Measurements from ENCODE around the gene AATF. TPM values are rescaled to one million over a fixed set of nuclear protein-coding genes. Genes with fewer than 3 reads are reported as not detected.

Gene AATF
- total and polyA plus RNA-seq, 2 experiments from 2014 or later = 31.2 to 35.7 TPM

DNA sequence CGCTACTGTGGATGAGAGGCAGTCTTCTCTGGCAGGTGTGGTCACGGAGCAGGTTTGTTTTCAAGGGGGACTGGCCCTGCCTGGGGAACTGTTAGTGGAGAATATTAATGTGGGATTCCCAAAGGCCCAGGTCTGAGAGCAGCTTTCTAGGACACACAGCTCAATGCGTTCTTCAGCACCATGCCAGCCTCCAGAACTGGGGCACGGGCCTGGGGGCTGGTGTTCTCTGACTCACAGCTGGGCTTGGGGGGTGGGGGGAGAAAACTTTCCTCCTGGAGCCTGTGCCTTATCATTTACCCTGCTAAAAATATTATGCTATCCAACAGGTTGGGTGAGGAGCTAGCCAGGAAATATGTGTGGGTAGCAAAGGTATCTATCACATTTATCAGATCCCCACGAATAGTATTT is 24.9 kb upstream of the AATF start:
- TF ChIP-seq EZH2 (IDR thresholded peaks at IDR 0.05; ENCODE audit: borderline replicate concordance) (no peak), EZH2phosphoT487 (IDR thresholded peaks at IDR 0.05; ENCODE audit: low read depth, severe bottlenecking, unreplicated experiment) (no peak)
- TF ChIP-seq, protein P1, sequence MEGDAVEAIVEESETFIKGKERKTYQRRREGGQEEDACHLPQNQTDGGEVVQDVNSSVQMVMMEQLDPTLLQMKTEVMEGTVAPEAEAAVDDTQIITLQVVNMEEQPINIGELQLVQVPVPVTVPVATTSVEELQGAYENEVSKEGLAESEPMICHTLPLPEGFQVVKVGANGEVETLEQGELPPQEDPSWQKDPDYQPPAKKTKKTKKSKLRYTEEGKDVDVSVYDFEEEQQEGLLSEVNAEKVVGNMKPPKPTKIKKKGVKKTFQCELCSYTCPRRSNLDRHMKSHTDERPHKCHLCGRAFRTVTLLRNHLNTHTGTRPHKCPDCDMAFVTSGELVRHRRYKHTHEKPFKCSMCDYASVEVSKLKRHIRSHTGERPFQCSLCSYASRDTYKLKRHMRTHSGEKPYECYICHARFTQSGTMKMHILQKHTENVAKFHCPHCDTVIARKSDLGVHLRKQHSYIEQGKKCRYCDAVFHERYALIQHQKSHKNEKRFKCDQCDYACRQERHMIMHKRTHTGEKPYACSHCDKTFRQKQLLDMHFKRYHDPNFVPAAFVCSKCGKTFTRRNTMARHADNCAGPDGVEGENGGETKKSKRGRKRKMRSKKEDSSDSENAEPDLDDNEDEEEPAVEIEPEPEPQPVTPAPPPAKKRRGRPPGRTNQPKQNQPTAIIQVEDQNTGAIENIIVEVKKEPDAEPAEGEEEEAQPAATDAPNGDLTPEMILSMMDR (IDR thresholded peaks at IDR 0.05; ENCODE audit: poor library complexity) = no peak
- Histone ChIP-seq H3K27me3 (peaks cover 29% of the 10 kb centered on the region), H3K27ac (no peak overlapping the region), H4K20me1 (ENCODE audit: insufficient read depth, poor library complexity, severe bottlenecking) (no peaks in the 10 kb centered on the region), H3K9me2 (replicated peaks; ENCODE audit: insufficient read depth) (no peaks in the 10 kb centered on the region), H2AFZ (no peak overlapping the region), H3K4me1 (ENCODE audit: insufficient read depth) (peaks cover 16% of the 10 kb centered on the region), H3K79me2 (no peaks in the 10 kb centered on the region), H3K4me2 (no peak overlapping the region), H3K9me3 (ENCODE audit: low read depth) (no peaks in the 10 kb centered on the region), H3K4me3 (no peak overlapping the region), H3K36me3 (replicated peaks; ENCODE audit: insufficient read depth, low read depth) (no peaks in the 10 kb centered on the region)
- no peak for DNase-seq (ENCODE audit: low spot score)
- WGBS (ENCODE audit: low lambda C conversion rate, missing lambda C conversion rate) = 65% methylated on average over 5 of the region's 5 CpGs

DNA sequence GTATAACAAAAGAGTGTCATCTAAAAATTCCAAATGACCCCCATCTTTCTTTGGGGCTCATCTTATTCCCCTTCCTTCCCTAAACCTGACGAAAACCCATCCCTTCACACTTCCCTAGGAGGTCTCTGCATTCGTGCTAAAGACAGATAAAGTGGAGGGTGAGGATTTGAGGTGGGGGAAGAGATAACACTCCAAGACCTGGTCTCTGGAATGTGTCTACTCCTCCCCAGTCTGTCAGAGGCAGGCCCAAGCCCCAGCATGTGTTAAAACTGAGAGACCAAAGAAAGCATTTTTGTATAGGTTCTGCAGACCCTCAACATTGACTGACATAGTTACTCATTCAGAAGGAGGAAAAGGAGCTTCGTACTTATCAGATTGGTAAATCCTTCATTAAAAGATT is 22.5 kb upstream of the AATF start:
- Histone ChIP-seq H3K9me2 (replicated peaks; ENCODE audit: insufficient read depth) (no peaks in the 10 kb centered on the region), H3K79me2 (no peaks in the 10 kb centered on the region), H4K20me1 (ENCODE audit: insufficient read depth, poor library complexity, severe bottlenecking) (no peaks in the 10 kb centered on the region), H2AFZ (no peak overlapping the region), H3K4me1 (ENCODE audit: insufficient read depth) (peaks cover 13% of the 10 kb centered on the region), H3K27me3 (peaks cover 49% of the 10 kb centered on the region), H3K4me3 (no peak overlapping the region), H3K4me2 (no peak overlapping the region), H3K9me3 (ENCODE audit: low read depth) (no peaks in the 10 kb centered on the region), H3K36me3 (replicated peaks; ENCODE audit: insufficient read depth, low read depth) (no peaks in the 10 kb centered on the region), H3K27ac (no peak overlapping the region)
- no peak for TF ChIP-seq EZH2 (IDR thresholded peaks at IDR 0.05; ENCODE audit: borderline replicate concordance)
- 56% methylated on average over 3 of the region's 3 CpGs for WGBS (ENCODE audit: low lambda C conversion rate, missing lambda C conversion rate)
- DNase-seq (ENCODE audit: low spot score) = no peak

DNA sequence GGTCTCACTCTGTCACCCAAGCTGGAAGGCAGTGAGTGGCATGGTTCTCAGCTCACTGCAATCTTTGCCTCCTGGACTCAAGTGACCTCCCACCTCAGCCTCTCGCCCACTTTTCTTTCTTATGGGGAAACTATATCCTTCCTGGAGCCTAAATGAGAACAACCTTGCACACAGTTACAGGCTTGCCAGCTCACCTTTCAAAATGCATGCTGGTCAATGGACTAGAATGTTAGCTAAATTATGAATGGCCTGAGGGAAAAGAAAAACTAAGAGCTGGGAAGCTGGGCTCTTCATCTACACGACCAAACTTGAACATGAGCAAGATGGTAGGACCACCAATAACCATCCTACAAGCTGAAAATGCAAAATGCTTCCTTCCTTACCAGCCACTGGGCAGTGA is 22.1 kb upstream of the AATF start:
- Histone ChIP-seq H2AFZ (no peak overlapping the region), H3K4me3 (no peak overlapping the region), H3K36me3 (replicated peaks; ENCODE audit: insufficient read depth, low read depth) (no peaks in the 10 kb centered on the region), H3K27ac (no peak overlapping the region), H3K9me2 (replicated peaks; ENCODE audit: insufficient read depth) (no peaks in the 10 kb centered on the region), H3K4me1 (ENCODE audit: insufficient read depth) (peaks cover 13% of the 10 kb centered on the region), H4K20me1 (ENCODE audit: insufficient read depth, poor library complexity, severe bottlenecking) (no peaks in the 10 kb centered on the region), H3K4me2 (no peak overlapping the region), H3K9me3 (ENCODE audit: low read depth) (no peaks in the 10 kb centered on the region), H3K79me2 (no peaks in the 10 kb centered on the region), H3K27me3 (peaks cover 54% of the 10 kb centered on the region)
- DNase-seq (ENCODE audit: low spot score) = no peak
- TF ChIP-seq, protein P1 (IDR thresholded peaks at IDR 0.05; ENCODE audit: poor library complexity) = no peak
- TF ChIP-seq EZH2 (IDR thresholded peaks at IDR 0.05; ENCODE audit: borderline replicate concordance) (no peak), EZH2phosphoT487 (IDR thresholded peaks at IDR 0.05; ENCODE audit: low read depth, severe bottlenecking, unreplicated experiment) (no peak)
- 77% methylated on average over 2 of the region's 2 CpGs for WGBS (ENCODE audit: low lambda C conversion rate, missing lambda C conversion rate)

DNA sequence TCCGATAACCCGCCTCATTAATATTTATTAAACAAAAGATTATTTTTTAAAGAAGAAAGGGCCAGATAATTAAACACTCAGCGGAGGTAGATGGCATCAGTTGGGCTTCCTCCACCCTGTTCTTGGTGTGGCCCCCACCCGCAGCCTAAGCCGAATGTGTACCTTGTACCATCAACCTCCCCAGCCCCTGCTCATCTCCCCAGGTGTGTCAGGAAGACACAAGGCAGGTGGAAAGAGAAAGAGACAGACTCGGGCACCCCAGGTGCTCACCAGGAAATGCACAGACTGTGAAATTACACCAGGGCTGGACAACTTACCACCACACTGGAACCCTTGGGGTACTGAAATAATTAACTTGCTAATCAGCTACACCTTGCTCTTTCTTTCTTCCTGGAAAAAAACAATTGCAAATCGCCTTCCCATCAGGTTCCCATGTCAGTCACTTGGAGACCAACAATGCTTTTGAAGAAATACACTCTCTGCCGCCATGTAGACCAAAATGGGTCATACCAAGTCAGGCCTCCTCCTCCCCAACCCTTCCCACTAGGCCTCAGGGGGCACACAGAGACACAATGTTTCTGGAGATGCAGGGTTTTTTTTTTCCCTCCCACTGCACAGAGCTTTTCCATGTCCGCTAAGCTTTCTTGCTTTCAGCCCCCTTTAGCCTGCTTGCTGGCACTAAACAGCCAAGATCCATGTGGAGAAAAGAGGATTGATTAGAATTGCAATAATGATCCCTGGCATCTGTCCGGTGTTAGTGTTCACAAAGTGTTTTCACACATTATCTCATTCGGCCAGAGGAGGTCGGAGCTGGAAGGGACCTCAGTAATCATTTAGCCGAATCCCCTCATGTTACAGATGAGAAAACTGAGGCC is 20.0 kb upstream of the AATF start:
- Histone ChIP-seq H3K4me2 (peak overlapping the region; percentile 37), H3K4me3 (no peak overlapping the region), H3K9me3 (ENCODE audit: low read depth) (no peaks in the 10 kb centered on the region), H2AFZ (no peak overlapping the region), H4K20me1 (ENCODE audit: insufficient read depth, poor library complexity, severe bottlenecking) (no peaks in the 10 kb centered on the region), H3K4me1 (ENCODE audit: insufficient read depth) (peaks cover 9% of the 10 kb centered on the region), H3K9me2 (replicated peaks; ENCODE audit: insufficient read depth) (no peaks in the 10 kb centered on the region), H3K27ac (no peak overlapping the region), H3K79me2 (no peaks in the 10 kb centered on the region), H3K27me3 (peaks cover 72% of the 10 kb centered on the region), H3K36me3 (replicated peaks; ENCODE audit: insufficient read depth, low read depth) (no peaks in the 10 kb centered on the region)
- TF ChIP-seq, protein P1 (IDR thresholded peaks at IDR 0.05; ENCODE audit: poor library complexity) = no peak
- TF ChIP-seq EZH2 (IDR thresholded peaks at IDR 0.05; ENCODE audit: borderline replicate concordance) (no peak), EZH2phosphoT487 (IDR thresholded peaks at IDR 0.05; ENCODE audit: low read depth, severe bottlenecking, unreplicated experiment) (no peak)
- WGBS (ENCODE audit: low lambda C conversion rate, missing lambda C conversion rate) = 64% methylated on average over 13 of the region's 13 CpGs
- no peak for DNase-seq (ENCODE audit: low spot score)

Data from hepatocyte (in vitro differentiated cells).